ENCODE data around the gene DNAH11. TPM values are rescaled to one million over a fixed set of nuclear protein-coding genes. Genes with fewer than 3 reads are reported as not detected.

The DNAH11 gene
- total and polyA plus RNA-seq, 2 of the 4 experiments (the other 2 are of a cell fraction), result not detected

- intact Hi-C loops (cut with micrococcal nuclease), result no loop called here
- H4K5ac ChIP-seq (ENCODE audit: low read depth, low read length), result no peak overlapping the region
- TF ChIP-seq RFX5 (IDR thresholded peaks at IDR 0.05; ENCODE audit: low read depth, low read length) (no peak), CHD1 (IDR thresholded peaks at IDR 0.05; ENCODE audit: low read depth, low read length) (no peak), USF2 (IDR thresholded peaks at IDR 0.05; ENCODE audit: low read depth, low read length) (no peak), SMC3 (IDR thresholded peaks at IDR 0.05; ENCODE audit: low read depth, low read length) (no peak), MXI1 (IDR thresholded peaks at IDR 0.05; ENCODE audit: borderline replicate concordance, low read depth, low read length) (no peak), FOS (IDR thresholded peaks at IDR 0.05; ENCODE audit: low read depth, low read length) (no peak), RCOR1 (IDR thresholded peaks at IDR 0.05; ENCODE audit: insufficient replicate concordance, low read length) (no peak), ELK1 (IDR thresholded peaks at IDR 0.05; ENCODE audit: borderline replicate concordance, low read depth, low read length) (no peak), CTCF (conservative IDR thresholded peaks at IDR 0.05; ENCODE audit: low read depth, low read length) (no peak), BHLHE40 (IDR thresholded peaks at IDR 0.05; ENCODE audit: low read depth, low read length) (no peak), RAD21 (IDR thresholded peaks at IDR 0.05; ENCODE audit: low read length) (no peak), MAFK (IDR thresholded peaks at IDR 0.05; ENCODE audit: low read depth, low read length) (no peak), MAZ (IDR thresholded peaks at IDR 0.05; ENCODE audit: borderline replicate concordance, low read depth, low read length) (no peak), CEBPB (IDR thresholded peaks at IDR 0.05; ENCODE audit: low read depth, low read length) (no peak), POLR2A (IDR thresholded peaks at IDR 0.05; ENCODE audit: low read depth, low read length) (no peak), NFE2L2 (IDR thresholded peaks at IDR 0.05; ENCODE audit: low read depth, low read length) (no peak)
- H2AFZ ChIP-seq (replicated peaks; ENCODE audit: low read length, poor library complexity), result no peak overlapping the region
- POLR2A ChIA-PET (ENCODE audit: unreplicated experiment), result no interaction called here
- no peak overlapping the region for H4K8ac ChIP-seq (ENCODE audit: low read depth in 2 of 2, low read length in 2 of 2)
- H2BK20ac ChIP-seq (ENCODE audit: low read depth, low read length), result no peak overlapping the region
- dilution Hi-C loops (cut with HindIII; ENCODE audit: low sequenced_read_pairs, unreplicated experiment), result no loop called here
- no peak overlapping the region for H3K4me2 ChIP-seq (ENCODE audit: low read depth, low read length)
- no peak overlapping the region for H2AK9ac ChIP-seq (replicated peaks; ENCODE audit: low read depth, low read length, poor library complexity)
- no peak overlapping the region for H4K91ac ChIP-seq (ENCODE audit: insufficient read depth, low read depth, low read length)
- H3K14ac ChIP-seq (replicated peaks; ENCODE audit: low read depth, low read length), result no peak overlapping the region
- in situ Hi-C loops (cut with MboI; ENCODE audit: low sequenced_read_pairs), result no loop called here
- DNase-seq (no peak), ATAC-seq (ENCODE audit: low read depth) (no peak)
- no peaks in the 10 kb centered on the region for H3K27me3 ChIP-seq (ENCODE audit: control insufficient read depth, insufficient read depth, low read length)
- CTCF ChIA-PET, result interaction anchor here (0.6 kb wide), 1 partner anchor 47 kb away, joined by 4 read pairs; no protein-coding TSS in a partner anchor
- no peak overlapping the region for H3K4me3 ChIP-seq (ENCODE audit: insufficient read depth, low read depth, low read length)
- H4K20me1 ChIP-seq (ENCODE audit: insufficient read depth, low read length), result no peaks in the 10 kb centered on the region
- H3K9me1 ChIP-seq (ENCODE audit: insufficient read depth, low read length), result no peaks in the 10 kb centered on the region
- H2BK15ac ChIP-seq (ENCODE audit: low read depth, low read length), result no peak overlapping the region
- peaks cover 2% of the 10 kb centered on the region; the same call in 1 of the 2 replicates for H3K9me3 ChIP-seq (ENCODE audit: control insufficient read depth, insufficient read depth, low read length)
- BruUV-seq (replicated peaks), result no TSS peak
- WGBS, 2 experiments (ENCODE audit: extremely low coverage in 2 of 2, insufficient read length in 1 of 2), result no CpG with 5 or more reads among the region's 4 CpGs
- no peak overlapping the region for H3K4ac ChIP-seq (ENCODE audit: low read depth, low read length)
- H3K27ac ChIP-seq (ENCODE audit: insufficient read depth, low read length), result no peak overlapping the region
- no peaks in the 10 kb centered on the region for H3K79me1 ChIP-seq (ENCODE audit: low read depth in 1 of 2, low read length in 2 of 2)
- no peak overlapping the region for H3K56ac ChIP-seq (ENCODE audit: extremely low read depth, insufficient read depth, low read length)
- H3K18ac ChIP-seq (ENCODE audit: low read depth, low read length), result no peak overlapping the region
- no peaks in the 10 kb centered on the region for H3K4me1 ChIP-seq (ENCODE audit: control insufficient read depth, insufficient read depth, low read length)
- H3K23ac ChIP-seq (ENCODE audit: low read depth, low read length), result no peak overlapping the region
- no peaks in the 10 kb centered on the region for H3K36me3 ChIP-seq (ENCODE audit: control insufficient read depth, insufficient read depth, low read length)
- H2AK5ac ChIP-seq (ENCODE audit: low read depth, low read length), result no peak overlapping the region
- H2BK120ac ChIP-seq (ENCODE audit: low read depth, low read length), result no peak overlapping the region
- no peak overlapping the region for H3K9ac ChIP-seq (ENCODE audit: low read depth, low read length)
- H2BK5ac ChIP-seq (ENCODE audit: low read depth, low read length, poor library complexity, severe bottlenecking), result no peak overlapping the region
These were observed 44.4 kb downstream of the DNAH11 start for GRCh38 chr7:21587139-21587784.

Data from IMR-90 (cell line).